Left lung (tissue), 14 donors: ENCODE data around the gene HMG20B. TPM values are rescaled to one million over a fixed set of nuclear protein-coding genes. Genes with fewer than 3 reads are reported as not detected.

ENCODE experiments used
- ATAC-seq: fragments of 200-7000 bp; cut with Tn5 transposase; one replicate; pipeline ENCODE4 v1.9.1; 2020; ENCODE audit warnings: moderate library complexity
- DNase-seq, 4 donors: peaks; one replicate each; pipeline ENCODE4 v3.0.0-alpha.2; 2013 to 2020
- H3K27ac ChIP-seq, 2 donors: fragments of 200-600 bp; sonication (generic) in 1 of 2; one replicate each; pipeline versions ENCODE4 v1.5.0 to v1.8.0; 2020 to 2021
- H3K27me3 ChIP-seq, 2 donors: fragments of 200-600 bp; sonication (generic) in 1 of 2; one replicate each; pipeline versions ENCODE4 v1.5.0 to v1.8.0; 2020 to 2021
- H3K36me3 ChIP-seq, 2 donors: fragments of 200-600 bp; sonication (generic) in 1 of 2; one replicate each; pipeline versions ENCODE4 v1.5.0 to v1.8.0; 2020 to 2021
- H3K4me1 ChIP-seq, 2 donors: fragments of 200-600 bp; one replicate each; pipeline ENCODE4 v1.8.0; 2021
- H3K4me3 ChIP-seq, 2 donors: fragments of 200-600 bp; sonication (generic) in 1 of 2; one replicate each; pipeline versions ENCODE4 v1.5.0 to v1.8.0; 2020 to 2021; ENCODE audit warnings: mild to moderate bottlenecking in 1 of 2
- H3K9me3 ChIP-seq, 2 donors: fragments of 200-600 bp; sonication (generic) in 1 of 2; one replicate each; pipeline versions ENCODE4 v1.5.0 to v1.8.0; 2020 to 2021
- CTCF ChIP-seq, 2 donors: fragments of 200-600 bp; sonication (generic) in 1 of 2; IDR thresholded peaks; one replicate each; pipeline versions ENCODE4 v1.5.0 to v1.8.0; 2021; ENCODE audit warnings: antibody characterized with exemption in 2 of 2
- intact Hi-C, 2 donors: fragments of 100-400 bp; cut with DNase I; formaldehyde crosslinking; loops; one replicate each; pipeline versions ENCODE4 v1.11.2 to v1.14.2; 2022
- long read RNA-seq, 12 donors: library from polyadenylated mRNA in 2 of 12; unstranded in 2 of 12; transcript quantifications; one replicate each; pipeline ENCODE4 v2.0.0 and lab custom pipeline, GENCODE V29; 2019 to 2026
- polyA plus RNA-seq, 6 donors: library from polyadenylated mRNA; unstranded; fragments of 120-200 nt; gene quantifications; one replicate each; pipeline ENCODE4 v1.2.1, GENCODE V29; 2013; ENCODE audit not compliant: insufficient read length in 6 of 6
- total RNA-seq, 2 donors: library from RNA; stranded (reverse); fragmentation: NEBNext Ultra II Directional; extraction: Animal tissue kit (Norgen Biotek cat#: 25700); gene quantifications; one replicate each; pipeline ENCODE4 v1.2.1, GENCODE V29; 2021
- donor health status: DM: no; HTN: yes; CAD: no.
- donor health status: DM: no; HTN: no; CAD: no.

The HMG20B gene
- total RNA-seq (10 to 100 TPM; 50.9 to 74.8 TPM), polyA plus RNA-seq (100 to 1,000 TPM in 1 of 6 donors, 10 to 100 TPM in 5; 75.3 to 104 (median 90.9) TPM)
- long read RNA-seq, donor 1, transcript HMG20B-209 (3 exons, 806 nt): minor isoform, 10 of 90 reads
- long read RNA-seq, donor 1, transcript HMG20B-202 (10 exons, 1,596 nt): major isoform, 50 of 90 reads
- long read RNA-seq, donor 1, partial matches to known transcripts: 27 of 90 reads
- long read RNA-seq, donor 1, other reads (novel, unspliced or antisense): 0 of 90 reads
- long read RNA-seq, donor 2, transcript HMG20B-209 (3 exons, 806 nt): minor isoform, 14 of 59 reads
- long read RNA-seq, donor 2, transcript HMG20B-202 (10 exons, 1,596 nt): major isoform, 26 of 59 reads
- long read RNA-seq, donor 2, partial matches to known transcripts: 18 of 59 reads
- long read RNA-seq, donor 2, other reads (novel, unspliced or antisense): 0 of 59 reads
- long read RNA-seq, donor 3, transcript HMG20B-202 (10 exons, 1,596 nt): major isoform, 42 of 68 reads
- long read RNA-seq, donor 3, transcript HMG20B-209 (3 exons, 806 nt): minor isoform, 6 of 68 reads
- long read RNA-seq, donor 3, partial matches to known transcripts: 17 of 68 reads
- long read RNA-seq, donor 3, other reads (novel, unspliced or antisense): 0 of 68 reads
- long read RNA-seq, donor 4, transcript HMG20B-202 (10 exons, 1,596 nt): major isoform, 59 of 75 reads
- long read RNA-seq, donor 4, partial matches to known transcripts: 12 of 75 reads
- long read RNA-seq, donor 4, other reads (novel, unspliced or antisense): 4 of 75 reads
- long read RNA-seq, donor 5, transcript HMG20B-202 (10 exons, 1,596 nt): major isoform, 37 of 97 reads
- long read RNA-seq, donor 5, transcript HMG20B-209 (3 exons, 806 nt): minor isoform, 8 of 97 reads
- long read RNA-seq, donor 5, partial matches to known transcripts: 36 of 97 reads
- long read RNA-seq, donor 5, other reads (novel, unspliced or antisense): 12 of 97 reads
- long read RNA-seq, donor 6, transcript HMG20B-202 (10 exons, 1,596 nt): major isoform, 39 of 61 reads
- long read RNA-seq, donor 6, transcript HMG20B-209 (3 exons, 806 nt): minor isoform, 5 of 61 reads
- long read RNA-seq, donor 6, partial matches to known transcripts: 10 of 61 reads
- long read RNA-seq, donor 6, other reads (novel, unspliced or antisense): 5 of 61 reads
- long read RNA-seq, donor 7, transcript HMG20B-202 (10 exons, 1,596 nt): major isoform, 23 of 30 reads
- long read RNA-seq, donor 7, transcript HMG20B-209 (3 exons, 806 nt): minor isoform, 6 of 30 reads
- long read RNA-seq, donor 7, partial matches to known transcripts: 0 of 30 reads
- long read RNA-seq, donor 7, other reads (novel, unspliced or antisense): 0 of 30 reads
- long read RNA-seq, donor 8, transcript HMG20B-209 (3 exons, 806 nt): minor isoform, 10 of 79 reads
- long read RNA-seq, donor 8, transcript HMG20B-202 (10 exons, 1,596 nt): major isoform, 37 of 79 reads
- long read RNA-seq, donor 8, partial matches to known transcripts: 22 of 79 reads
- long read RNA-seq, donor 8, other reads (novel, unspliced or antisense): 5 of 79 reads
- long read RNA-seq, donor 9, partial matches to known transcripts: 0 of 1 reads
- long read RNA-seq, donor 9, other reads (novel, unspliced or antisense): 0 of 1 reads
- long read RNA-seq, donor 10, transcript HMG20B-202 (10 exons, 1,596 nt): major isoform, 43 of 56 reads
- long read RNA-seq, donor 10, partial matches to known transcripts: 9 of 56 reads
- long read RNA-seq, donor 10, other reads (novel, unspliced or antisense): 4 of 56 reads
- long read RNA-seq, donor 11: 0 reads
- long read RNA-seq, donor 12, transcript HMG20B-209 (3 exons, 806 nt): minor isoform, 6 of 61 reads
- long read RNA-seq, donor 12, transcript HMG20B-202 (10 exons, 1,596 nt): major isoform, 32 of 61 reads
- long read RNA-seq, donor 12, partial matches to known transcripts: 21 of 61 reads
- long read RNA-seq, donor 12, other reads (novel, unspliced or antisense): 0 of 61 reads

GRCh38 chr19:3572855-3573161 is at the start of gene HMG20B:
TSS of gene HMG20B (plus strand) at chr19:3572944. CDS start at chr19:3573310, 366 bp downstream.
- intact Hi-C loops: no loop called here
- H3K27ac ChIP-seq: peak within 1 kb of the TSS; percentile 76 to 85

GRCh38 chr19:3523361-3524077 is 49.2 kb upstream of the HMG20B start:
- DNase-seq (no peak), ATAC-seq (no peak)
- Histone ChIP-seq H3K4me3 (no peak overlapping the region), H3K4me1 (no peaks in the 10 kb centered on the region), H3K27ac (no peak overlapping the region), H3K27me3 (no peaks in the 10 kb centered on the region), H3K36me3 (peaks cover 0 to 92% of the 10 kb centered on the region in 2 donors), H3K9me3 (no peaks in the 10 kb centered on the region)
- intact Hi-C loops: no loop called here
- TF ChIP-seq CTCF (IDR thresholded peaks at IDR 0.05): no peak

More at GRCh38 chr19:3572855-3573161, at the start of gene HMG20B:
- peaks cover 0 to 29% of the 10 kb centered on the region in 2 donors for H3K4me1 ChIP-seq
- no peaks in the 10 kb centered on the region for H3K27me3 ChIP-seq
- no peak for TF ChIP-seq CTCF (IDR thresholded peaks at IDR 0.05)
- H3K36me3 ChIP-seq: peaks cover 0 to 10% of the 10 kb centered on the region in 2 donors
- ATAC-seq: no peak
- no peak for DNase-seq
- peak within 1 kb of the TSS; percentile 85 to 99 for H3K4me3 ChIP-seq
- H3K9me3 ChIP-seq: no peaks in the 10 kb centered on the region

- H3K27me3 ChIP-seq: no peaks in the 10 kb centered on the region
- no peak overlapping the region for H3K4me3 ChIP-seq
- intact Hi-C loops: no loop called here
- H3K36me3 ChIP-seq: peaks cover 0 to 87% of the 10 kb centered on the region in 2 donors
- ATAC-seq: no peak
- DNase-seq: no peak
- no peaks in the 10 kb centered on the region for H3K9me3 ChIP-seq
- TF ChIP-seq CTCF (IDR thresholded peaks at IDR 0.05): no peak
- no peaks in the 10 kb centered on the region for H3K4me1 ChIP-seq
- H3K27ac ChIP-seq: no peak overlapping the region
These were observed 48.5 kb upstream of the HMG20B start for GRCh38 chr19:3524078-3524842.
